ENCODE results near the gene RNFT2.

- no peak for TF ChIP-seq CTCF (IDR thresholded peaks at IDR 0.05)
- TF ChIP-seq POLR2AphosphoS5 (IDR thresholded peaks at IDR 0.05; ENCODE audit: insufficient read depth in 1 of 2, low read depth in 1 of 2) = no peak
- no peak for TF ChIP-seq POLR2A (IDR thresholded peaks at IDR 0.05)
Observed at GRCh38 chr12:116864371-116865160, 126.5 kb downstream of the RNFT2 start.
